ELR (cell line): ENCODE results near the gene PPP6C.
"Not testable (repeated sequence)": the region's sequence is repeated elsewhere in the genome, so short reads cannot be mapped to it uniquely, and the experiment has no call there.

Experiments used
- DNase-seq: peaks from one replicate; pipeline ENCODE4 v3.0.0-alpha.2; 2015; ENCODE audit warnings: low read depth

The PPP6C gene

DNA sequence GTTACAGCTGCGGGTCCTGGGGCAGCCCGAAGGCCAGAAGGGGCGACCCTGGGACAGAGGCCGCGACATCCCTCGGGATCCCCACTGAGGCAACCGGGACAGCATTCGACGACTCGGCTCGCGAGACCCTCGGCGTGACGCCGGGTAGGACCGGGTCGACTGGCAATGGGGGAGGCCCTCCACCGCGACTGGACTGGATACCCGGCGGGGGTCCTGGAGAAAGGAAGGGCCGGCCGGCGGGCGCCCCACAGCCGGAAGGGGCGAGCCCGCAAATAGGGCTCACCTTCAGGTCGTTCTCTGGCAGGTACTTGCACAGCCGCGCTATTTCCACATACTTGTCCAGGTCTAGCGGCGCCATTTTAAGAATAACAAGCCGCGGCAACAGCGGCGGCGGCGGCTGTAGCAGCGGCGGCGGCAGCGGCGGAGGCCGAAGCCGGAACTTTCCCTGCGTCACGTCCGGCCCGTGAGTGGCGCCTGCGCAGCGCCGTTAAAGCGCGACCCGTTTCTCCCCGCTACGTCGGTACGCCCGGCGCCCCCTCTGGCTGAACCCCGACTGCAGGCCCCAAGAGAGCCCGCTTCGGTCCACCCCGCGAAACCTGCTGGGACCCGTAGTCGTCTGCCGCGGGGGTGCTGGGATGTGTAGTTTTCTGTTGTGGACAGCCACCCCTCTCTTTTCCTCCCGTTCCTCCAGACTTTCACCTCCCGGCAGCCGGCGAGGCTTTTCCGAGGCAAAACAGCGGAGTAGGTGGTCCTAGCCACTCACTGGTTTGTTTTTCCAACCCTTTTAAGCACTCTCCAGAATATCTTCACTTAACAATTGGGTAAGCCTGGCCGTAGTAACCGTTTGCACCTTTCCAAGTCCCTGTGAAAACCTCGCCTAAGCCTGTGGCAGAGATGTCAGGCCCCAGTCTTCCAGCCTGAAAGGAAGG is at the start of gene PPP6C:
Gene PPP6C, minus strand, starts transcription at position 443 of the 929 bp plus-strand sequence. Its CDS starts 85 bp downstream, at position 358.
- DNase-seq, result peak; percentile 98

GRCh38 chr9:125238915-125239446 is 49.4 kb upstream of the PPP6C start:
- no peak for DNase-seq

DNA sequence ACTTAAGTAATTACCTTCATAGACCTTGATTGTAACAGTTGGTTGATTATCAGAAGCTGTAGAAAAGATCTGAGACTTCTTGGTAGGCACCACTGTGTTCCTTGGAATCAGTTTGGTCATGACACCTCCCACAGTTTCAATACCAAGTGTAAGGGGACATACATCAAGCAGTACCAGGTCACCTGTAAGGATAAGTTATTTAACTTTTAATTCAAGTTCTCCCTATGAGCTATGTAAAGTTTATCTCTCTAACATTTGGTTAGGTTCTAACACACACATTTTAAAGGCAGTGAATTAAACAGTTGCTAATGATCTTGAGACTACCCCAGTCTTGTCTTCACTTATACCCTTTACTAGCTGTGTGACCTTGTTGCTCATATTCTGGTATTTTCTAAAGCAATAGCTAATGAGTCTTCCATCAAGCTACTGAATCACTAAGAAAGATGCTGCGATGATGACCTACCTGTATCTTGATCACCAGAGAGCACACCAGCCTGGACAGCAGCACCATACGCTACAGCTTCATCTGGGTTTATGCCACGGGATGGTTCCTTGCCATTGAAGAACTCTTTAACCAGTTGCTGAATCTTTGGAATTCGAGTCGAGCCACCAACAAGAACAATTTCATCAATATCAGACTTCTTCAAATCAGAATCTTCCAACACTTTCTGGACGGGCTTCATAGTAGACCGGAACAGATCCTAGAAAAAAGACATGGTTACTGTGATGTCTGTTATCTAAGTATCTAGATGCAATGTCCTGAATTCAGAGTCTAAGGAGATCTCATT is 48.7 kb upstream of the PPP6C start:
- no peak for DNase-seq

DNA sequence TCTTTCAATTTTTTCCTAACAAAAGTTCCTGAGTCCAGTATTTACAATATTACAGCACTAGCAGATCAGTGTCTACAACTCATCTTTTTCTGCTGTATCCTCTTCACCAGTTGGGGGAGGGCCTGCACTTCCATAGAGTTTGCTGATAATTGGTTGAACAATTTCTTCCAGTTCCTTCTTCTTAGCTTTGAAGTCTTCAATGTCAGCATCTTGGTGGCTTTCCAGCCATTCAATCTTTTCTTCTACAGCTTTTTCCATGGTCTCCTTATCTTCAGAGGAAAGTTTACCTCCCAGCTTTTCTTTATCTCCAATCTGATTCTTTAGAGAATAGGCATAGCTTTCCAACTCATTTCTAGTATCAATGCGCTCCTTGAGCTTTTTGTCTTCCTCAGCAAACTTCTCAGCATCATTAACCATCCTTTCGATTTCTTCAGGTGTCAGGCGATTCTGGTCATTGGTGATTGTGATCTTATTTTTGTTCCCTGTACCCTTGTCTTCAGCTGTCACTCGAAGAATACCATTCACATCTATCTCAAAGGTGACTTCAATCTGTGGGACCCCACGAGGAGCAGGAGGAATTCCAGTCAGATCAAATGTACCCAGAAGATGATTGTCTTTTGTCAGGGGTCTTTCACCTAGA is 47.0 kb upstream of the PPP6C start:
- not testable (repeated sequence) for DNase-seq

- DNase-seq, result no peak
Measured at GRCh38 chr9:125235804-125236519, 46.4 kb upstream of the PPP6C start.

DNA sequence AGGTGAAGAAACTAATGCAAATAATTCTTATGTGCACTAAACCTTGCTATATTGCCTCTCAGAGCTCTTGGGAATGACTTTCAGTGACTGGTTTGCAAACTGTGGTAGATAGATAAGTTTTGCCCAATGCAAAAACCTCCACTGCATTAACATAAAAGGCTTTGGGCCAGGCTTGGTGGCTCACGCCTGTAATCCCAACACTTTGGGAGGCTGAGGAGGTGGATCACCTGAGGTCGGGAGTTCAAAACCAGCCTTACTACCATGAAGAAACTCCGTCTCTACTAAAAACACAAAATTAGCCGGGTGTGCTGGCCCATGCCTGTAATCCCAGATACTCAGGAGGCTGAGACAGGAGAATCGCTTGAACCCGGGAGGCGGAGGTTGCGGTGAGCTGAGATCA is 44.5 kb upstream of the PPP6C start:
- DNase-seq, result not testable (repeated sequence)

DNA sequence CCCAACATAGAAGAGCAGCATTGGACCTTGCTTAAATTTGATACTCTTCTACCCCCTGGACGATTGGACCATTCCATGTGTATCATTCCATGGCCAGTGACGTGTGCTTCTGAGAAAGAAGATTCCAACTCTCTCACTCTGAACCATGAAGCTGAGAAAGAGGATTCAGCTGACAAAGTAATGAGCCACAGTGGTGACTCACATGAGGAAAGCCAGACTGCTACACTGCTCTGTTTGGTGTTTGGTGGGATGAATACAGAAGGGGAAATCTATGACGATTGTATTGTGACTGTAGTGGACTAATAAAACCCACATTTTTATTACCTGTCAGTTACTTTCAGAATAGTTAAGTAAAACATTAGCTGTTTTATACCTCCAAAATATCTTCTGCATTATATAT is 44.1 kb upstream of the PPP6C start:
- peak; percentile 99 for DNase-seq

- no peak for DNase-seq
Measured at GRCh38 chr9:125227761-125228160, 38.2 kb upstream of the PPP6C start.

- not testable (repeated sequence) for DNase-seq
Measured at GRCh38 chr9:125224858-125225257, 35.3 kb upstream of the PPP6C start.

GRCh38 chr9:125218621-125219020 is 29.0 kb upstream of the PPP6C start:
- no peak for DNase-seq

DNA sequence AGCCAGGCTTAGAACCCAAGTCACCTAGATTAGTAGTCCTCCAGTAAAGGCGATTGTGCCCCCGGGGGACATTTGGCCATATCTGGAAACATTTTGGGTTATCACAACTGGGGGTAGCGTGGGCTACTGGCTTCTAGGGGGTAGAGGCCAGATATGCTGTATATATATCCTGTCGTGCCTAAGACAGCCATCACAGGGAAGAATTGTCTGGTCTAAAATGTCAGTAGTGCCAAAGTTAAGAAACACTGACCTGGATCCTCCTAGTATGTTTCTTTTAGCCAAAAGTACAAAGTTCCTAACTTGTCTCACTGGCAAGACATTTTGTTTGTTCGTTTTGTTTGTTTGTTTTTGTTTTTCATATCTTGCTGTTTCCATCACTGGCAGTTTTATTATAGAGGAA is 24.6 kb upstream of the PPP6C start:
- DNase-seq, result no peak

DNA sequence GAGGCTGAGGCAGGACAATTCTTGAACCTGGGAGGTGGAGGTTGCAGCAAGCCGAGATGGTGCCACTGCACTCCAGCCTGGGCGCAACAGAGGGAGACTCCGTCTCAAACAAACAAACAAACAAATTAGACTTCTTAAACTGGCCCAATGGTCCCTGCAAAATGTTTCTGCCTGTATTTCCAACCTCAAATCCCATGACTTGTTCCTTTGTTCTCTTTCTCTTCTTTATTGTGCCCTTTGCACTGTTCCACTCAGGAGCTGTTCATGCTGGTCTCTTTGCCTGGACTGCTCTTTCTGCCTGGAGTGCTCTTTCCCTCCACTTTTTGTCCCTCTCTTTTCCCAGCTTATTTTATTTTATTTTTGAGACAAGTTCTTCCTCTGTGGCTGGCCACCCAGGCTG is 14.9 kb upstream of the PPP6C start:
- no peak for DNase-seq

- DNase-seq, result peak; percentile 10
Measured at GRCh38 chr9:125202846-125203618, 13.4 kb upstream of the PPP6C start.

- DNase-seq, result peak; percentile 97
Measured at GRCh38 chr9:125200216-125201047, 10.8 kb upstream of the PPP6C start, which contains the start of gene RABEPK. Gene RABEPK, plus strand, starts transcription at chr9:125200542. Its CDS starts 2,472 bp downstream, at chr9:125203014.

GRCh38 chr9:125195591-125195990 is 6.0 kb upstream of the PPP6C start:
- DNase-seq, result not testable (repeated sequence)

DNA sequence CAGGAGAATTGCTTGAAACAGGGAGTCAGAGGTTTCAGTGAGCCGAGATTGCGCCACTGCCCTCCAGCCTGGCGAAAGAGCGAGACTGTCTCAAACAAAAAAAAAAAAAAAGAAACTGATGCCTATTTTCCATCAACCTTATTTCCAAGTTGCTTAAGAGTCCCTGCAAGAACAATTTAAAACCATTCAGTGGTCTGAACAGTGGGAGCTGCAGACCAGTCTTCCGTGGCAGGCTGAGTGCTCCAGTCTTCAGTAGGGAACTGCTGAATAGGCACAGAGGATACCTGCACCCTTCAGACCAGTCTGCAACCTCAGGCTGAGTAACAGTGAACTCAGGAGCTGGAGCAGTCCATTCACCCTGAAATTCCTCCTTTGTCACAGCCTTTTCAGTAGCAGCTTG is 4.9 kb upstream of the PPP6C start:
- DNase-seq, result not testable (repeated sequence)

DNA sequence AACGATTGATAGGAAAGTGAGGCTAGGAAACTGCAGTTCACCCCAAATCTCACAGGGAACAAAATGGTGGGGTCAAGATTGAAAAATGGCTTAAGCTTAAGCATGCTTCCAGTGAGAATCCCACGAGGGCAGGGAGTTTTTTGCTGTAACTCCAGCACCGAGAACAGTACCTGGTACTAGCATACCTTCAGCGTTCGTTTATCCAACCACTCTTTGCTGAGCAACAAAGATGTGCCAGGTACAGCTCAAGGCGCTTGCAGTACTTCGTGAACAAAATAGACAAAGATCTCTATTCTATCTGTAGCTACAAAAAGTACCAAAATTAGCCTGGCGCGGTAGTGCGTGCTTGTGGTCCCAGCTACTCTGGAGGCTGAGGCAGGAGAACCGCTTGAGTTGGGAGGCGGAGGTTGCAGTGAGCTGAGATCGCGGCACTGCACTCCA is 778 bp upstream of the PPP6C start:
- DNase-seq, result peak; percentile 33

GRCh38 chr9:125189011-125189360 is 617 bp downstream of the PPP6C start:
- peak; percentile 38 for DNase-seq

DNA sequence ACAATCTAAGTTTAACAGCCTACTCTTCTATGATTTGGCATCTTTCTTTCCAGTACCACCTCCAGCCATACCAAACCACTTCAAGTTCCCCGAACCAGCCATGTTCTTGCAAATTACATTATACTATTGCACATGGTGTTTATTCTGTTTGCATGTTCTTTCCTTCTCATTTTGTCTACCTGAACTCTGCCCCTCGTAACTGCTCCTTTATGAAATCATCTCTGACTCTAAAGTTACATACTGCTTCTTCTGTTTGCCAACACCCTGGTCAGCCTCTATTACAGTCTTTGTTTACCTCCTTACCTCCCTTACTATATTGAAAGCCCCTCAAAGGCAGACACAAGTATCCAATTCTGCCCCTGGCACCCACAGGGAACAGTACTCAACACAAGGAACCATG is 6.0 kb downstream of the PPP6C start:
- no peak for DNase-seq

DNA sequence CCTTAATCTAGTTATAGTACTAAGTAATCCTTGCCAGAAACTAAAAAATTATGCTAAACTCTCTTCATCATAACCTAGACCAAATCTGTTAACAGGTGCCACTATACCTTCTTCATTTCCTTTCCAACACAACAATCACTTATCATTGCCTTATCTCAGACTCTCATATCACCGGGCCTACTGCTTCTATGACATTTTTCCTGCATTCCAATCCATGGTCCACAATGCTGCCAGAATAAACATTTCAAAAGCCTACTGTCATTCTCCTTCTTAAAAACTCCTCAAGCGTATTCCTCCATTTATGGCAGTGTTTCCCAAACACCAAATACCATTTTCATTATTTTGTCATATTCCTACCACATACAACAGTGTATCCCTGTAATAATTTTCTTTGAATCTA is 6.5 kb downstream of the PPP6C start:
- DNase-seq, result no peak
